BLaER1 (cell line): Measurements from ENCODE around the gene SDK1.
"Not testable (repeated sequence)": the region's sequence is repeated elsewhere in the genome, so short reads cannot be mapped to it uniquely, and the experiment has no call there.

ENCODE experiments used
- H3K27ac ChIP-seq: shearing (Covaris generic); formaldehyde crosslinking; 2 replicates; pipeline ENCODE4 v1.8.1; 2022
- H3K27me3 ChIP-seq: shearing (Covaris generic); formaldehyde crosslinking; 2 replicates; pipeline ENCODE4 v1.8.1; 2022
- H3K36me3 ChIP-seq: shearing (Covaris generic); formaldehyde crosslinking; 2 replicates; pipeline ENCODE4 v1.8.1; 2022
- H3K4me1 ChIP-seq: shearing (Covaris generic); formaldehyde crosslinking; 2 replicates; pipeline ENCODE4 v1.8.1; 2022
- H3K4me2 ChIP-seq: shearing (Covaris generic); formaldehyde crosslinking; 2 replicates; pipeline ENCODE4 v1.8.1; 2022
- H3K4me3 ChIP-seq: shearing (Covaris generic); formaldehyde crosslinking; 2 replicates; pipeline ENCODE4 v1.8.1; 2022
- H3K9ac ChIP-seq: shearing (Covaris generic); formaldehyde crosslinking; 2 replicates; pipeline ENCODE4 v1.8.1; 2022
- H3K9me3 ChIP-seq: shearing (Covaris generic); formaldehyde crosslinking; 2 replicates; pipeline ENCODE4 v1.8.1; 2022
- H4K20me1 ChIP-seq: shearing (Covaris generic); formaldehyde crosslinking; 2 replicates; pipeline ENCODE4 v1.8.1; 2022
- Cebpa-rat ChIP-seq: shearing (Covaris generic); IDR thresholded peaks from 2 replicates; pipeline ENCODE4 v1.8.1; 2022

Gene SDK1

GRCh38 chr7:3753868-3754267 is 452.8 kb downstream of the SDK1 start:
- Histone ChIP-seq H3K27ac (no peak overlapping the region), H4K20me1 (no peaks in the 10 kb centered on the region), H3K4me3 (no peak overlapping the region), H3K4me2 (no peak overlapping the region), H3K4me1 (peaks cover 6% of the 10 kb centered on the region; the same call in 1 of the 2 replicates), H3K27me3 (no peaks in the 10 kb centered on the region), H3K9ac (no peak overlapping the region), H3K9me3 (no peaks in the 10 kb centered on the region), H3K36me3 (no peaks in the 10 kb centered on the region)
- no peak for TF ChIP-seq Cebpa-rat

GRCh38 chr7:3754493-3755341 is 453.7 kb downstream of the SDK1 start:
- H3K27ac ChIP-seq: no peak overlapping the region
- H3K4me2 ChIP-seq: no peak overlapping the region
- H3K9me3 ChIP-seq: no peaks in the 10 kb centered on the region
- no peak overlapping the region for H3K4me3 ChIP-seq
- TF ChIP-seq Cebpa-rat: no peak
- no peak overlapping the region for H3K9ac ChIP-seq
- no peaks in the 10 kb centered on the region for H4K20me1 ChIP-seq
- H3K27me3 ChIP-seq: no peaks in the 10 kb centered on the region
- no peaks in the 10 kb centered on the region for H3K36me3 ChIP-seq
- H3K4me1 ChIP-seq: peaks cover 6% of the 10 kb centered on the region; the same call in 1 of the 2 replicates

- not testable (repeated sequence) for H3K27ac ChIP-seq
- peaks cover 11% of the 10 kb centered on the region for H3K4me1 ChIP-seq
Observed at GRCh38 chr7:3755778-3756453, 454.9 kb downstream of the SDK1 start.

GRCh38 chr7:3757059-3757458 is 456.0 kb downstream of the SDK1 start:
- Histone ChIP-seq H3K9ac (no peak overlapping the region), H3K27ac (no peak overlapping the region), H3K4me2 (no peak overlapping the region), H4K20me1 (no peaks in the 10 kb centered on the region), H3K27me3 (no peaks in the 10 kb centered on the region), H3K36me3 (no peaks in the 10 kb centered on the region), H3K4me1 (peaks cover 22% of the 10 kb centered on the region), H3K4me3 (no peak overlapping the region), H3K9me3 (no peaks in the 10 kb centered on the region)
- TF ChIP-seq Cebpa-rat: no peak

More at GRCh38 chr7:3755778-3756453, 454.9 kb downstream of the SDK1 start:
- not testable (repeated sequence) for H3K9me3 ChIP-seq, H4K20me1 ChIP-seq, H3K4me2 ChIP-seq, H3K9ac ChIP-seq, H3K36me3 ChIP-seq, H3K4me3 ChIP-seq, H3K27me3 ChIP-seq

GRCh38 chr7:3760651-3761050 is 459.6 kb downstream of the SDK1 start:
- Histone ChIP-seq H3K9me3 (no peaks in the 10 kb centered on the region), H3K4me3 (no peak overlapping the region), H3K4me1 (peaks cover 24% of the 10 kb centered on the region), H3K36me3 (no peaks in the 10 kb centered on the region), H3K27me3 (no peaks in the 10 kb centered on the region), H3K4me2 (peak overlapping the region; percentile 72), H4K20me1 (no peaks in the 10 kb centered on the region), H3K27ac (no peak overlapping the region), H3K9ac (no peak overlapping the region)
- TF ChIP-seq Cebpa-rat: no peak

GRCh38 chr7:3762146-3762831 is 461.2 kb downstream of the SDK1 start:
- H4K20me1 ChIP-seq: no peaks in the 10 kb centered on the region
- no peak overlapping the region for H3K9ac ChIP-seq
- TF ChIP-seq Cebpa-rat: no peak
- H3K27me3 ChIP-seq: no peaks in the 10 kb centered on the region
- no peak overlapping the region; the same call in 1 of the 2 replicates for H3K4me3 ChIP-seq
- H3K36me3 ChIP-seq: no peaks in the 10 kb centered on the region
- no peak overlapping the region for H3K27ac ChIP-seq
- H3K4me2 ChIP-seq: peak overlapping the region; percentile 72
- H3K4me1 ChIP-seq: peaks cover 24% of the 10 kb centered on the region
- H3K9me3 ChIP-seq: no peaks in the 10 kb centered on the region

GRCh38 chr7:3767917-3768777 is 467.1 kb downstream of the SDK1 start:
- no peak overlapping the region for H3K27ac ChIP-seq
- H3K9me3 ChIP-seq: peaks cover 7% of the 10 kb centered on the region
- H4K20me1 ChIP-seq: no peaks in the 10 kb centered on the region
- no peak overlapping the region for H3K9ac ChIP-seq
- H3K4me2 ChIP-seq: no peak overlapping the region
- H3K4me1 ChIP-seq: peaks cover 8% of the 10 kb centered on the region
- TF ChIP-seq Cebpa-rat: no peak
- no peak overlapping the region for H3K4me3 ChIP-seq
- no peaks in the 10 kb centered on the region for H3K36me3 ChIP-seq
- no peaks in the 10 kb centered on the region for H3K27me3 ChIP-seq

- H3K27me3 ChIP-seq: no peaks in the 10 kb centered on the region
- no peaks in the 10 kb centered on the region for H4K20me1 ChIP-seq
- H3K4me3 ChIP-seq: no peak overlapping the region
- peak overlapping the region; percentile 49 for H3K4me2 ChIP-seq
- no peak for TF ChIP-seq Cebpa-rat
- H3K9ac ChIP-seq: no peak overlapping the region
- no peaks in the 10 kb centered on the region for H3K36me3 ChIP-seq
- no peak overlapping the region for H3K27ac ChIP-seq
- peaks cover 21% of the 10 kb centered on the region for H3K9me3 ChIP-seq
- peaks cover 8% of the 10 kb centered on the region for H3K4me1 ChIP-seq
Observed at GRCh38 chr7:3771906-3772305, 470.9 kb downstream of the SDK1 start.

- H3K4me2 ChIP-seq: no peak overlapping the region
- H4K20me1 ChIP-seq: no peaks in the 10 kb centered on the region
- no peak for TF ChIP-seq Cebpa-rat
- no peak overlapping the region for H3K9ac ChIP-seq
- peaks cover 49% of the 10 kb centered on the region for H3K9me3 ChIP-seq
- H3K4me1 ChIP-seq: no peaks in the 10 kb centered on the region
- H3K27me3 ChIP-seq: no peaks in the 10 kb centered on the region
- H3K4me3 ChIP-seq: no peak overlapping the region
- H3K36me3 ChIP-seq: no peaks in the 10 kb centered on the region; the same call in none of the 2 replicates
- no peak overlapping the region for H3K27ac ChIP-seq
Observed at GRCh38 chr7:3778345-3778744, 477.3 kb downstream of the SDK1 start.
